OCI-LY3 (cell line): ENCODE results near the gene GOLGA6C.

Experiments
- EZH2phosphoT487 ChIP-seq: fragments of 200-600 bp; shearing (Covaris generic); IDR thresholded peaks from 2 replicates; pipeline ENCODE4 v1.6.1; 2018; ENCODE audit warnings: antibody characterized with exemption, mixed run types, low read depth
- TF ChIP-seq, protein P1 (sequence below): fragments of 200-600, 300-600 bp; sonication (generic); IDR thresholded peaks from 2 replicates; pipeline ENCODE4 v1.5.1; 2014; ENCODE audit warnings: antibody characterized with exemption, low read length, low read depth

DNA sequence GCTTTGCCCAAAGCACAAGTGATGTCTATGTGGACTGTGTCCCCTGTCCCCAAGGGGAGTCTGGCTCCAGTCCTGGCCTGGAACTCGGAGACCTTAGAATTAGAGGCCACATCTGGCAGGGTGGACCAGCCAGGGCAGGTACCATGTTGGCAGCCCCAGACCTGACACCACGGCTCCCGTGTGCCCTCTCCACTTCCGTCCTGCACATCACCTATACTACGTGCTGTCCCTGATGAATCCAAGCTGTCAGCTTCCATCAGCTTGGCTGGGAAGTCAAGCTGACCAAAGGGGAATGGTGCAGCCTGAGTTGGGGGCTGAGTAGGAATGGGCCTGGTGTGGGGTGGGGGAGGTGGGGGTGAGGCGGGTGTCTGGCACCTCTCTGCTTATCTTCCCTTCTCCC is 41.1 kb upstream of the GOLGA6C start:
- TF ChIP-seq, protein P1, sequence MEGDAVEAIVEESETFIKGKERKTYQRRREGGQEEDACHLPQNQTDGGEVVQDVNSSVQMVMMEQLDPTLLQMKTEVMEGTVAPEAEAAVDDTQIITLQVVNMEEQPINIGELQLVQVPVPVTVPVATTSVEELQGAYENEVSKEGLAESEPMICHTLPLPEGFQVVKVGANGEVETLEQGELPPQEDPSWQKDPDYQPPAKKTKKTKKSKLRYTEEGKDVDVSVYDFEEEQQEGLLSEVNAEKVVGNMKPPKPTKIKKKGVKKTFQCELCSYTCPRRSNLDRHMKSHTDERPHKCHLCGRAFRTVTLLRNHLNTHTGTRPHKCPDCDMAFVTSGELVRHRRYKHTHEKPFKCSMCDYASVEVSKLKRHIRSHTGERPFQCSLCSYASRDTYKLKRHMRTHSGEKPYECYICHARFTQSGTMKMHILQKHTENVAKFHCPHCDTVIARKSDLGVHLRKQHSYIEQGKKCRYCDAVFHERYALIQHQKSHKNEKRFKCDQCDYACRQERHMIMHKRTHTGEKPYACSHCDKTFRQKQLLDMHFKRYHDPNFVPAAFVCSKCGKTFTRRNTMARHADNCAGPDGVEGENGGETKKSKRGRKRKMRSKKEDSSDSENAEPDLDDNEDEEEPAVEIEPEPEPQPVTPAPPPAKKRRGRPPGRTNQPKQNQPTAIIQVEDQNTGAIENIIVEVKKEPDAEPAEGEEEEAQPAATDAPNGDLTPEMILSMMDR: no peak
- no peak for TF ChIP-seq EZH2phosphoT487
